HL-60 (cell line): Measurements from ENCODE around the gene TMEM132D.

Source experiments
- DNase-seq, 2 experiments: peaks; one replicate each; pipeline ENCODE4 v3.0.0-alpha.2; 2010 to 2020; ENCODE audit warnings: low read depth in 1 of 2, low spot score in 1 of 2
- H3K27ac ChIP-seq: fragments of 250-450 bp; sonication (Bioruptor Pico); replicated peaks from 2 replicates; pipeline ENCODE4 v1.5.1; 2020; ENCODE audit warnings: mild to moderate bottlenecking, moderate library complexity
- H3K27me3 ChIP-seq: fragments of 250-450 bp; sonication (Bioruptor Pico); 2 replicates; pipeline ENCODE4 v1.5.1; 2021; ENCODE audit warnings: mild to moderate bottlenecking, moderate library complexity; ENCODE audit not compliant: insufficient read depth, poor library complexity, severe bottlenecking
- H3K4me3 ChIP-seq: replicated peaks from 2 replicates; pipeline ENCODE4 v1.5.1; 2011; ENCODE audit warnings: mild to moderate bottlenecking, control low read depth, low read length; ENCODE audit not compliant: insufficient read depth
- GABPA ChIP-seq: IDR thresholded peaks from 2 replicates; pipeline ENCODE4 v1.6.1; 2012; ENCODE audit warnings: low read depth
- POLR2AphosphoS5 ChIP-seq: IDR thresholded peaks from 2 replicates; pipeline ENCODE4 v1.6.1; 2012; ENCODE audit warnings: low read depth
- SPI1 ChIP-seq: IDR thresholded peaks from 2 replicates; pipeline ENCODE4 v1.6.1; 2012; ENCODE audit warnings: low read depth, mild to moderate bottlenecking, borderline replicate concordance
- TF ChIP-seq, protein P1 (sequence below): IDR thresholded peaks from one replicate; pipeline ENCODE4 v1.5.1; 2011; ENCODE audit warnings: low read length, control low read depth, inconsistent platforms; ENCODE audit not compliant: insufficient read depth
- TF ChIP-seq, protein P2 (sequence below): IDR thresholded peaks from 2 replicates; pipeline ENCODE4 v1.6.1; 2012; ENCODE audit warnings: low read depth; ENCODE audit not compliant: insufficient replicate concordance

TMEM132D gene

DNA sequence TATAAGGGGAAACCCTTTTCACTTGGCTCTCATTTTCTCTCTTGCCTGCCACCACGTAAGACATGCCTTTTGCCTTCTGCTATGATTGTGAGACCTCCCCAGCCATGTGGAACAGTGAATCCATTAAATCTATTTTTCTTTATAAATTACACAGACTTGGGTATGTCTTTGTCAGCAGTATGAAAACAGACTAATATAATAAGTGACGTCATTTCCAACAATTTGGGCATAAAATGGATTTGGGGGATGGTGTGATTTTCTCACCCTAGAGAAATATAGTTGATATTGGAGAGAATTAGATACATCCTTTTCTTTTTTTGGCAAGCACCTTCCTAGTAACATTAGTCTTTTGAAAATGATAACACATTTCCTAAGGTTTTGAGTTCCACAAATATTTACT is 490.5 kb downstream of the TMEM132D start:
- TF ChIP-seq SPI1 (no peak), GABPA (no peak), POLR2AphosphoS5 (no peak)
- TF ChIP-seq, protein P1, sequence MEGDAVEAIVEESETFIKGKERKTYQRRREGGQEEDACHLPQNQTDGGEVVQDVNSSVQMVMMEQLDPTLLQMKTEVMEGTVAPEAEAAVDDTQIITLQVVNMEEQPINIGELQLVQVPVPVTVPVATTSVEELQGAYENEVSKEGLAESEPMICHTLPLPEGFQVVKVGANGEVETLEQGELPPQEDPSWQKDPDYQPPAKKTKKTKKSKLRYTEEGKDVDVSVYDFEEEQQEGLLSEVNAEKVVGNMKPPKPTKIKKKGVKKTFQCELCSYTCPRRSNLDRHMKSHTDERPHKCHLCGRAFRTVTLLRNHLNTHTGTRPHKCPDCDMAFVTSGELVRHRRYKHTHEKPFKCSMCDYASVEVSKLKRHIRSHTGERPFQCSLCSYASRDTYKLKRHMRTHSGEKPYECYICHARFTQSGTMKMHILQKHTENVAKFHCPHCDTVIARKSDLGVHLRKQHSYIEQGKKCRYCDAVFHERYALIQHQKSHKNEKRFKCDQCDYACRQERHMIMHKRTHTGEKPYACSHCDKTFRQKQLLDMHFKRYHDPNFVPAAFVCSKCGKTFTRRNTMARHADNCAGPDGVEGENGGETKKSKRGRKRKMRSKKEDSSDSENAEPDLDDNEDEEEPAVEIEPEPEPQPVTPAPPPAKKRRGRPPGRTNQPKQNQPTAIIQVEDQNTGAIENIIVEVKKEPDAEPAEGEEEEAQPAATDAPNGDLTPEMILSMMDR, result no peak
- TF ChIP-seq, protein P2, sequence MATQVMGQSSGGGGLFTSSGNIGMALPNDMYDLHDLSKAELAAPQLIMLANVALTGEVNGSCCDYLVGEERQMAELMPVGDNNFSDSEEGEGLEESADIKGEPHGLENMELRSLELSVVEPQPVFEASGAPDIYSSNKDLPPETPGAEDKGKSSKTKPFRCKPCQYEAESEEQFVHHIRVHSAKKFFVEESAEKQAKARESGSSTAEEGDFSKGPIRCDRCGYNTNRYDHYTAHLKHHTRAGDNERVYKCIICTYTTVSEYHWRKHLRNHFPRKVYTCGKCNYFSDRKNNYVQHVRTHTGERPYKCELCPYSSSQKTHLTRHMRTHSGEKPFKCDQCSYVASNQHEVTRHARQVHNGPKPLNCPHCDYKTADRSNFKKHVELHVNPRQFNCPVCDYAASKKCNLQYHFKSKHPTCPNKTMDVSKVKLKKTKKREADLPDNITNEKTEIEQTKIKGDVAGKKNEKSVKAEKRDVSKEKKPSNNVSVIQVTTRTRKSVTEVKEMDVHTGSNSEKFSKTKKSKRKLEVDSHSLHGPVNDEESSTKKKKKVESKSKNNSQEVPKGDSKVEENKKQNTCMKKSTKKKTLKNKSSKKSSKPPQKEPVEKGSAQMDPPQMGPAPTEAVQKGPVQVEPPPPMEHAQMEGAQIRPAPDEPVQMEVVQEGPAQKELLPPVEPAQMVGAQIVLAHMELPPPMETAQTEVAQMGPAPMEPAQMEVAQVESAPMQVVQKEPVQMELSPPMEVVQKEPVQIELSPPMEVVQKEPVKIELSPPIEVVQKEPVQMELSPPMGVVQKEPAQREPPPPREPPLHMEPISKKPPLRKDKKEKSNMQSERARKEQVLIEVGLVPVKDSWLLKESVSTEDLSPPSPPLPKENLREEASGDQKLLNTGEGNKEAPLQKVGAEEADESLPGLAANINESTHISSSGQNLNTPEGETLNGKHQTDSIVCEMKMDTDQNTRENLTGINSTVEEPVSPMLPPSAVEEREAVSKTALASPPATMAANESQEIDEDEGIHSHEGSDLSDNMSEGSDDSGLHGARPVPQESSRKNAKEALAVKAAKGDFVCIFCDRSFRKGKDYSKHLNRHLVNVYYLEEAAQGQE, result no peak
- Histone ChIP-seq H3K4me3 (no peak overlapping the region), H3K27ac (no peak overlapping the region), H3K27me3 (no peaks in the 10 kb centered on the region)
- DNase-seq, result no peak

DNA sequence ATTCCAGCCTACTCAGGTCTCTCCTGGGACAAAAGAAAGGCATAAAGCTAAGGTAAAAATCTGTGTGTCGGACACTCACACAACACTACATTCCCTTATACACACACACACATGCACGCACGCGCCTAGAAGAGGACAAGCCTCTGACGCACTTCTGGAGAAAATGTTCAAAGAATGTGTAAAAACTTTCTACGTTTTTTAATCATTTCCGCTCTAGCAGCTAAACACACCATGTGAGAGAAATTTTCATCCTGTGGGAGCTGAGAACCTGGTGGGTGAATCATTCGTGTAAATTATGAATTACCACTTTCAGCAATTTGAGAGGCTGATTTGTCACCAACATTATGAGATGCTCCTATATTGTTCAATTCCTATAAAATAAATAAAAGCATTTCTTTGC is 494.5 kb downstream of the TMEM132D start:
- DNase-seq, result no peak
- TF ChIP-seq SPI1, result no peak
- TF ChIP-seq, protein P2, result no peak
- TF ChIP-seq GABPA, result no peak
- TF ChIP-seq, protein P1, result no peak
- no peak for TF ChIP-seq POLR2AphosphoS5
- no peaks in the 10 kb centered on the region for H3K27me3 ChIP-seq
- no peak overlapping the region for H3K27ac ChIP-seq
- no peak overlapping the region for H3K4me3 ChIP-seq

DNA sequence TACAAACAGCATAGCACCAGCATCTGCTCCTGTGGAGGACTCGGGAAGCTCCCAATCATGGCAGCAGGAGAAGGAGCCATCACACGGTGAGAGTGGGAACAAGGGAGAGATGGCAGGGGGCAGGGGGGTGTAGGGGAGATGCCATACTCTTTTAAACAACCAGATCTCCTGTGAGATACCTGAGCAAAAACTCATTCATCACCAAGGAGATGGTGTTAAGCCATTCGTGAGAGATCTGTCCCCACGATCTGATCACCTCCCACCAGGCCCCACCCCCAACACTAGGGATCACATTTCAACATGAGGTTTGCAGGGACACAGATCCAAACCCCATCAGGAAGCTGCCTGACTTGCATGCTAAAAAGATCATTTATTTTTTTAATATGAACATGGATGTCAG is 499.3 kb downstream of the TMEM132D start:
- Histone ChIP-seq H3K27me3 (no peaks in the 10 kb centered on the region), H3K27ac (no peak overlapping the region), H3K4me3 (no peak overlapping the region)
- no peak for DNase-seq
- TF ChIP-seq SPI1 (no peak), POLR2AphosphoS5 (no peak), GABPA (no peak)
- TF ChIP-seq, protein P2, result no peak
- TF ChIP-seq, protein P1, result no peak
